ENCODE data around the gene LRIF1.

DNA sequence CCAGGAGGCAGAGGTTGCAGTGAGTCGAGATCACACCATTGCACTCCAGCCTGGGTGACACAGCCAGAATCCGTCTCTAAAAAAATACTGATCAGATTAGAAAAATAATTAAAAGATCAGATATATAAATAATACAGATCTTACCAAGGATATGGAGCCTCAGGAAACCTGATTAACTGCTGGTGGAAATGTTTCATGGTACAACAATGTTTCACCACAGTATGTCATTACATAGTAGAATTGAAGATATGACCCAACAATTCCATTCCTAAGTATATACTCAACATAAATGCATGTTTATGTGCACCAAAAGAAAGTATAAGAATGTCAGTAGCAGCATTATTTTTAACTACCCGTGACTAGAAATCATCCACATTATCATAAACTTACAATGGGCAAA lies 49.0 kb downstream of the LRIF1 start:
- TF ChIP-seq, protein P1, sequence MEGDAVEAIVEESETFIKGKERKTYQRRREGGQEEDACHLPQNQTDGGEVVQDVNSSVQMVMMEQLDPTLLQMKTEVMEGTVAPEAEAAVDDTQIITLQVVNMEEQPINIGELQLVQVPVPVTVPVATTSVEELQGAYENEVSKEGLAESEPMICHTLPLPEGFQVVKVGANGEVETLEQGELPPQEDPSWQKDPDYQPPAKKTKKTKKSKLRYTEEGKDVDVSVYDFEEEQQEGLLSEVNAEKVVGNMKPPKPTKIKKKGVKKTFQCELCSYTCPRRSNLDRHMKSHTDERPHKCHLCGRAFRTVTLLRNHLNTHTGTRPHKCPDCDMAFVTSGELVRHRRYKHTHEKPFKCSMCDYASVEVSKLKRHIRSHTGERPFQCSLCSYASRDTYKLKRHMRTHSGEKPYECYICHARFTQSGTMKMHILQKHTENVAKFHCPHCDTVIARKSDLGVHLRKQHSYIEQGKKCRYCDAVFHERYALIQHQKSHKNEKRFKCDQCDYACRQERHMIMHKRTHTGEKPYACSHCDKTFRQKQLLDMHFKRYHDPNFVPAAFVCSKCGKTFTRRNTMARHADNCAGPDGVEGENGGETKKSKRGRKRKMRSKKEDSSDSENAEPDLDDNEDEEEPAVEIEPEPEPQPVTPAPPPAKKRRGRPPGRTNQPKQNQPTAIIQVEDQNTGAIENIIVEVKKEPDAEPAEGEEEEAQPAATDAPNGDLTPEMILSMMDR (conservative IDR thresholded peaks at IDR 0.05), result no peak
- no peak for TF ChIP-seq ZFX (IDR thresholded peaks at IDR 0.05)

All from C4-2B (cell line).